PC-3 (cell line): Measurements from ENCODE around the gene IDH3G. TPM values are rescaled to one million over a fixed set of nuclear protein-coding genes. Genes with fewer than 3 reads are reported as not detected.
A peak's percentile ranks its signal among the peaks of the same experiment; 100 is the strongest.

Experiments
- ATAC-seq: fragments of 200-7000 bp; cut with Tn5 transposase; 2 replicates; pipeline ENCODE4 v1.9.1; 2020; ENCODE audit warnings: mild to moderate bottlenecking, moderate library complexity
- BruUV-seq: library from RNA; stranded (reverse); fragments of 400-500 nt; replicated peaks from 2 replicates; lab custom pipeline; 2021; lab: Mats Ljungman, UMichigan
- CTCF ChIA-PET: fragments of 300-600 bp; sonication (Branson Sonifier 250); formaldehyde crosslinking; loops from one replicate; lab custom pipeline; 2022; ENCODE audit warnings: antibody characterized with exemption; lab: Charles Lee
- POLR2A ChIA-PET: fragments of 300-600 bp; sonication (Branson Sonifier 250); formaldehyde crosslinking; loops from one replicate; lab custom pipeline; 2022; ENCODE audit warnings: antibody characterized with exemption; ENCODE audit not compliant: unreplicated experiment; lab: Charles Lee
- DNase-seq: peaks from one replicate; pipeline ENCODE4 v3.0.0-alpha.2; 2015
- H2AFZ ChIP-seq: fragments of 300-600 bp; sonication (generic); 2 replicates; pipeline ENCODE4 v1.6.0; 2016; ENCODE audit warnings: antibody characterized with exemption, low read length
- H3F3A ChIP-seq: fragments of 300-600 bp; sonication (generic); one replicate; pipeline ENCODE4 v1.6.0; 2017; ENCODE audit warnings: antibody characterized with exemption, low read length, control low read depth, mild to moderate bottlenecking; ENCODE audit not compliant: unreplicated experiment
- H3K27ac ChIP-seq: fragments of 300-600 bp; sonication (generic); 2 replicates; pipeline ENCODE4 v1.5.1; 2016; ENCODE audit warnings: mild to moderate bottlenecking, low read length
- H3K27me3 ChIP-seq: fragments of 300-600 bp; sonication (generic); 2 replicates; pipeline ENCODE4 v1.6.1; 2016; ENCODE audit warnings: low read length, mixed read lengths
- H3K36me3 ChIP-seq: fragments of 300-600 bp; sonication (generic); 2 replicates; pipeline ENCODE4 v1.6.1; 2016; ENCODE audit warnings: low read depth, mixed run types, low read length, mixed read lengths
- H3K4me1 ChIP-seq: fragments of 300-600 bp; sonication (generic); 2 replicates; pipeline ENCODE4 v1.5.1; 2016; ENCODE audit warnings: low read length; ENCODE audit not compliant: insufficient read depth
- H3K4me2 ChIP-seq: fragments of 300-600 bp; sonication (generic); 2 replicates; pipeline ENCODE4 v1.6.0; 2016; ENCODE audit warnings: low read length
- H3K4me3 ChIP-seq: fragments of 300-600 bp; sonication (generic); 2 replicates; pipeline ENCODE4 v1.5.1; 2016; ENCODE audit warnings: mild to moderate bottlenecking, low read length, mixed read lengths
- H3K79me2 ChIP-seq: fragments of 300-600 bp; sonication (generic); 2 replicates; pipeline ENCODE4 v1.6.1; 2017; ENCODE audit warnings: low read length, mixed read lengths
- H3K9ac ChIP-seq: fragments of 300-600 bp; sonication (generic); 2 replicates; pipeline ENCODE4 v1.6.0; 2016; ENCODE audit warnings: mild to moderate bottlenecking, low read length
- H3K9me2 ChIP-seq: fragments of 300-600 bp; sonication (generic); replicated peaks from 2 replicates; pipeline ENCODE4 v1.6.1; 2016; ENCODE audit warnings: mixed run types, low read length, mixed read lengths
- H3K9me3 ChIP-seq: fragments of 300-600 bp; sonication (generic); 2 replicates; pipeline ENCODE4 v1.6.1; 2016; ENCODE audit warnings: low read length, mixed read lengths
- H4K20me1 ChIP-seq: fragments of 300-600 bp; sonication (generic); 2 replicates; pipeline ENCODE4 v1.6.1; 2016; ENCODE audit warnings: low read length, mixed read lengths
- CTCF ChIP-seq: fragments of 300-600 bp; sonication (generic); conservative IDR thresholded peaks from 2 replicates; pipeline ENCODE4 v1.5.1; 2017; ENCODE audit warnings: antibody characterized with exemption, low read depth, mild to moderate bottlenecking, low read length
- EZH2 ChIP-seq: fragments of 300-600 bp; sonication (generic); IDR thresholded peaks from one replicate; pipeline ENCODE4 v1.6.1; 2017; ENCODE audit warnings: antibody characterized with exemption, mild to moderate bottlenecking, low read length; ENCODE audit not compliant: unreplicated experiment
- EZH2phosphoT487 ChIP-seq: fragments of 300-600 bp; sonication (generic); IDR thresholded peaks from 2 replicates; pipeline ENCODE4 v1.6.1; 2018; ENCODE audit warnings: mild to moderate bottlenecking, antibody characterized with exemption, low read length, borderline replicate concordance
- intact Hi-C: fragments of 100-400 bp; cut with micrococcal nuclease; formaldehyde crosslinking; loops from 2 replicates; pipeline ENCODE4 v1.9.0; 2023
- total RNA-seq: library from RNA; depleted of rRNA; stranded (reverse); fragments of >200 nt; gene quantifications from 2 replicates; pipeline ENCODE4 v1.2.3, GENCODE V29; 2014

The IDH3G gene
- total RNA-seq, 1 experiment from 2014 or later, result 104 TPM

GRCh38 chrX:153803211-153804099, 9.3 kb upstream of the IDH3G start:
- no peaks in the 10 kb centered on the region for H4K20me1 ChIP-seq
- TF ChIP-seq EZH2, result no peak
- no peak for TF ChIP-seq CTCF
- TF ChIP-seq EZH2phosphoT487, result no peak
- H3K79me2 ChIP-seq, result no peaks in the 10 kb centered on the region
- DNase-seq (no peak), ATAC-seq (no peak)
- H3F3A ChIP-seq, result no peaks in the 10 kb centered on the region
- no peaks in the 10 kb centered on the region for H3K4me1 ChIP-seq
- no peak overlapping the region for H2AFZ ChIP-seq
- no peaks in the 10 kb centered on the region for H3K9me3 ChIP-seq
- H3K27ac ChIP-seq, result no peak overlapping the region
- H3K27me3 ChIP-seq, result no peaks in the 10 kb centered on the region
- no peaks in the 10 kb centered on the region for H3K36me3 ChIP-seq
- POLR2A ChIA-PET, result no interaction called here
- intact Hi-C loops, result no loop called here
- no peak overlapping the region for H3K9ac ChIP-seq
- H3K4me3 ChIP-seq, result no peak overlapping the region
- no peak overlapping the region for H3K4me2 ChIP-seq
- no peaks in the 10 kb centered on the region for H3K9me2 ChIP-seq
- no TSS peak for BruUV-seq
- CTCF ChIA-PET, result no interaction called here

- Histone ChIP-seq H3K9me2 (no peaks in the 10 kb centered on the region), H3K36me3 (0 out of 2 replicates have a peak, but pooled peaks cover under 1% of the 10 kb centered on the region), H3K4me2 (no peak overlapping the region), H3F3A (no peaks in the 10 kb centered on the region), H3K4me1 (no peaks in the 10 kb centered on the region), H3K9ac (no peak overlapping the region), H3K27ac (no peak overlapping the region), H3K79me2 (no peaks in the 10 kb centered on the region), H3K27me3 (no peaks in the 10 kb centered on the region), H3K9me3 (no peaks in the 10 kb centered on the region), H2AFZ (no peak overlapping the region), H4K20me1 (no peaks in the 10 kb centered on the region), H3K4me3 (no peak overlapping the region)
- no peak for TF ChIP-seq EZH2phosphoT487
- no peak for TF ChIP-seq CTCF
- no peak for TF ChIP-seq EZH2
- no TSS peak for BruUV-seq
- ATAC-seq (no peak), DNase-seq (no peak)
- intact Hi-C loops, result no loop called here
- POLR2A ChIA-PET, result no interaction called here
- CTCF ChIA-PET, result no interaction called here
Observed at GRCh38 chrX:153802513-153803045, 8.4 kb upstream of the IDH3G start.

- no peak overlapping the region for H3K27ac ChIP-seq
- POLR2A ChIA-PET, result no interaction called here
- no peaks in the 10 kb centered on the region for H4K20me1 ChIP-seq
- H3K4me1 ChIP-seq, result no peaks in the 10 kb centered on the region
- peaks cover 8% of the 10 kb centered on the region; the same call in 1 of the 2 replicates for H3K36me3 ChIP-seq
- no peak overlapping the region for H3K9ac ChIP-seq
- H3K4me3 ChIP-seq, result no peak overlapping the region
- CTCF ChIA-PET, result no interaction called here
- no peak for TF ChIP-seq EZH2
- no peak for TF ChIP-seq EZH2phosphoT487
- no peak for TF ChIP-seq CTCF
- no peaks in the 10 kb centered on the region for H3F3A ChIP-seq
- peaks cover 1% of the 10 kb centered on the region; the same call in 1 of the 2 replicates for H3K79me2 ChIP-seq
- ATAC-seq (peak; percentile 37; the same call in 1 of the 2 replicates), DNase-seq (no peak)
- H3K9me2 ChIP-seq, result no peaks in the 10 kb centered on the region
- H3K9me3 ChIP-seq, result no peaks in the 10 kb centered on the region
- no peaks in the 10 kb centered on the region for H3K27me3 ChIP-seq
- no peak overlapping the region for H3K4me2 ChIP-seq
- no TSS peak for BruUV-seq
- intact Hi-C loops, result no loop called here
- no peak overlapping the region for H2AFZ ChIP-seq
Observed at GRCh38 chrX:153801669-153802068, 7.5 kb upstream of the IDH3G start.
